ENCODE measurements around the gene TAS2R13.

TAS2R13 gene

GRCh38 chr12:10867381-10867780 lies 42.0 kb downstream of the TAS2R13 start:
- no peak for DNase-seq (ENCODE audit: low read depth)

DNA sequence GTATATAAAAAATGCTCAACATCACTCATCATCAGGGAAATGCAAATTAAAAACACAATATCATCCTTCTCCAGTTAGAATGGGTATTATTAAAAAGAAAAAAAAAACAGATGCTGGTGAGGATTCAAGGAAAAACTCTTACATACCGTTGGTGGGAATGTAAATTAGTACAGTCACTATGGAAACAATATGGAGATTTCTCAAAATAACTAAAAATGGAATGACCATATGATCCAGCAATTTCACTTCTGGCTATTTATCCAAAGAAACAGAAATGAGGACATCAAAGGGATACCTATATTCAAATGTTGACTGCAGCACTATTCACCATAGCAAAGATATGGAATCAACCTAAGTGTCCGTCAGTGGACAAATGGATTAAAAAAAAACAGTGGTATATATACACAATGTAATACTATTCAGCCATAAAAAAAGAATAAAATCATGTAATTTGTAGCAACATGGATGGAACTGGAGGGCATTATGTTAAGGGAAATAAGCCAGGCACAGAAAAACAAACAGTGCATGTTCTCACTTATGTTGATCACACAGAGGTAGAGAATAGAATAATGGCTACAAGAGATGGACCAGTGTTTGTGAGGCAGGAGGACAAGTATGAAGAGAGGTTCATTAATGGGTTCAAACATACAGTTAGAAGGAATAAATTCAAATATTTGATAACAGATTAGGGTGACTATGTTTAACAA lies 45.7 kb downstream of the TAS2R13 start:
- DNase-seq (ENCODE audit: low read depth), result no peak

GRCh38 chr12:10861366-10861765 lies 48.0 kb downstream of the TAS2R13 start:
- no peak for DNase-seq (ENCODE audit: low read depth)

Measured in stimulated activated CD8-positive, alpha-beta memory T cell treated with anti-CD3 and anti-CD28 coated beads, Interleukin-15, amount 100 ng/mL, for 1 hour (primary cell).